ENCODE data around the gene DHRS7B.

The DHRS7B gene

DNA sequence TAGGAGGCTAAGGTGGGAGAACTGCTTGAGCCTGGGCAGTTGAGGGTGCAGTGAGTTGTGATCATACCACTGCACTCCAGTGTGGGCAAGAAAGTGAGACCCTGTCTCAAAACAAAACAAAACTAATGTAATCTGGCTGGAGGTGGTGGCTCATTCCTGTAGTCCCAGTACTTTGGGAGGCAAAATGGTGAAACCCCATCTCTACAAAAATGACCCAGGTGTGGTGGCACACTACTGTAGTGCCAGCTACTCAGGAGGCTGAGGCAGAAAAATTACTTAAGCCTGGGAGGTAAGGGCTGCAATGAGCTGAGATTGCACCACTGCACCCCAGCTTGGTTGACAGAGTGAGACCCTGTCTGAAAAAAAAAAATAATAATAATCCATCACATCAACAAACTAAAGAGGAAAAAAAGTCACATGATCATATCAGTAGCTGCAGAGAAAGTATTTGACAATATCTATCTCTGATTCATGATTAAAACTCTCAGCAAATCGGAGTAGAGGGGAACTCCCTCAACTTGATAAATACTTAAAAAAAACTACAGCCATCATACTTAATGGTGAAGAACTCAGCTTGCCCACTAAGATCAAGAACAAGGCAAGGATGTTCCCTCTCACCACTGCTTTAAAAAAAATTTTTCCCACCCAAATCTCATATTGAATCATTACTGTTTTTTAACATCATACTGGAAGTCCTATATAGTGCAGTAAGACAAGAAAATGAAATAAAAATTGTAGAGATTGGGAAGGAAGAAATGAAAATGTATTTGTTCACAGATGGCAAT lies 31.0 kb downstream of the DHRS7B start:
- peak; percentile 19 for ATAC-seq

DNA sequence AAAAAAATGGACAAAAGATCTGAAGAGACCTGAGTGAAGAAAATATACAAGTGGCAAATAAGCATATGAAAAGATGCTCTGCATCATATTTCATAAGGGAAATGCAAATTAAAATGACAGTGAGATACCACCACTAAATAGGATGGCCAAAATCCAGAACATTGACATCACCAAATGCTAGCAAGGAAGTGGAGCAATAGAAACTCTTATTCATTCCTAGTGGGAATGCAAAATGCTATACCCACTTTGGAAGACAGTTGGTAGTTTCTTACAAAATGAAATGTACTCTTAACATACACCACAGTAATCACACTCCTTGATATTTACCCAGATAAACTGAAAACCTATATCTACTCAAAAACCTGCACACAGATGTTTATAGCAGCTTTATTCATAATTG lies 33.6 kb downstream of the DHRS7B start:
- ATAC-seq (no peak), DNase-seq (no peak)

More for the DNA sequence above, 31.0 kb downstream of the DHRS7B start:
- no peak for DNase-seq

DNA sequence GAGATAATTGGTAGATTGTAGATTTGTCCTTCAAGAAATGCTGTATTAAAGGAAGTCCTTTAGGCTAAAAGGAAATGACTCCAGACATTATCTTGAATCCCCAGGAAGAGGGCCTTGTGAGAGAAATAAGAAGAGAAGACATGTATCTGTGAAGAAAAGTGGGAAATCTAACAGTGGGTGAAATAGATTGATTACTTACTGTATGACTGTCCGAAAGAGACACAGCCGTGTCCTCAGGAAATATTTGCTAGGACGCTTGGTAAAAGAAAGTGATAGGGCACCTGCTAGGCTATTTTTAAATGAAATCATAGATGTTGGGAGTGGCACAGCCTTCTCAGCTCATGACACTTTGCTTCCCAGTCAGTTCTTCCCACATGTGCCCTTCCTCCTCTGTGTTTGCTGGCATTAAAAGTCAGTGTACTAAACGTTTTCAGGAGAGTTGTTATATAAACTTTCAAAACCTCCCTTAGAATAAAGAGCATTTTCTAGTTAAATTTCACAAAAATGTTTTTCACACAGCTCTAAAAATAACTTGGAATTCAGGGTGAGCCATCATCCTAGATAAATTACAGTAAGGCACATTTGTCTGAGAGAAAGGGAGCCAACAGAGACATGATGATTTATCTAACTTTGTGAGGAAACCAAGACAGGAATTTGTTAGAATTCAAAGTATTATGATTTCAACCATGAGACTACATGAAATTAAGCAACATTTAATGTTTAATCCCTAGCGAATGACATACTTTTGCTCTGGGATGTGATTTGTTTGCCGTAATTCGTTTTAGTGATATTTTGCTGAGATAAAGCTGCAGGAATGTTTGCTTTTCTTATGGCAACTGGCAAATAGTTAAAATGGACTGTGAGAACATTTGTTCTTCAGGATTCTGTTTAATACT lies 35.0 kb downstream of the DHRS7B start:
- ATAC-seq (no peak), DNase-seq (no peak)

DNA sequence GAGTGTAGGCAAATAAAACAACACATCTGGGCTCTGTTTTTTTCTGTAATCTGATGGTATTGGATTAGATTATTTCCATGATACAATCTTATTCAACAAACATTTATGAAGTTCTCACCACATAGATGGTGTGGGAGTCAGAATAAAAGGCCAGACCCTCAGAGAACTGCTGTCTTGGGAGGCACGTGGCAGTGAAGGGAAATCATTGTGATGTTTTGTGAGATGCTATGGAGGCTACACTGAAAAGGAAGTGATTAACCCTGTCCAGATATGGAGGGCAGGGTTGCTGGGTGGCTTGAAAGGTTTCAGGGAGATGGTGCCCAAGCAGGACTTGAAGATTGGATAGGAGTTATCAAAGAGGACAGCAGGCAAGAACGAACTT lies 35.6 kb downstream of the DHRS7B start:
- no peak for ATAC-seq
- DNase-seq, result no peak

DNA sequence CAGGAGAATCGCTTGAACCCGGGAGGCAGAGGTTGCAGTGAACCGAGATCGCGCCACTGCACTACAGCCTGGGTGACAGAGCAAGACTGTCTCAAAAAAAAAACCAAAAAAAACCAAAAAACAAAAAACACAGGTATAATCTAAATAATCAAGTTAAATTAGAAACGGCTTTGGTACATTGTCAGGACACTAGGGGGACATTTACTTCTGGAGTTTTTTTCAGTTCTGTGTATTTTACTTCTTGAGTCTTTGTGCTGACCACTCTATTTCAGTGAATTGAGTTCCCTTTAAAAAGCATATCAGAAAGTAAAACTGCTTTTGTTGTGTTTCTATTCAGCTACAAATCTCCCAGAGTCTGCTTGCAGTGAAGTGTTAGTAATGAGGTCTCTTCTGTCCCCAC lies 36.3 kb downstream of the DHRS7B start:
- ATAC-seq, result no peak
- DNase-seq, result no peak

DNA sequence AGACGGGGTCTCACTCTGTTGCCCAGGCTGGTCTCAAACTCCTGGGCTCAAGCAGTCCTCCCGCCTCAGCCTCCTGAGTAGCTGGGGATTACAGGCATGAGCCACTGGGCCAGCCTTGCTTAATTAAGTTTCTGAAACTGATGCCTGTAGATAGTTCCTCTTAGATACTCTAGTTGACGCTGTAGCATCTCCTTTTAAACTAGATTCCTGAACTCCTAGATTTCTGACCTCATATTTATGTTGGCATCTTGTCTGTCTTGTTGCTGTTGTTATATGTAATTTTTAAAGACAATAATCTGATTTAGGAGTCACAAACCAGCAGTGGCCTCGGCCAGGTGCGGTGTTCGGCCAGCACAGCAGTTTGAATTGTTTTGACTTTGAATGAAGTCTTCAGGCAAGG lies 37.5 kb downstream of the DHRS7B start:
- ATAC-seq (no peak), DNase-seq (no peak)

DNA sequence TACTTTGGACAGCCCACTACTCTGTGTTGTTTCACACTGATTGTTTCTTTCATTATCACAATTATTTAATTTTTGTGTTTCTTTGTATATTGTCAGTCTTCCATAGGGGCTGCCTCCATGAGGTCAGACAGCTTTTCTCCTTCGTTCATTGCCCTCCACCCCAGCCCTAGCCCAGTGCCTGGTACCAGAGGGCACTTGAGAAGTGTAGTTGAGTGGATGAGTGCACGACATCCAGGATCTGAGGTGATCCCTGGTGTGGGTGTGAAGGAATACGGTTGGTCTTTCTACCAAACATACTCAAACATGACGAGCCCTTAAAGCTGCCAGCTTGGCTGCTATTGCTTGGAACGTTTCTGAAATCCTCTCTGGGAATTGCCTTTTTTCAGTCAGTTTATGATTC lies 37.9 kb downstream of the DHRS7B start:
- DNase-seq, result no peak
- no peak for ATAC-seq

DNA sequence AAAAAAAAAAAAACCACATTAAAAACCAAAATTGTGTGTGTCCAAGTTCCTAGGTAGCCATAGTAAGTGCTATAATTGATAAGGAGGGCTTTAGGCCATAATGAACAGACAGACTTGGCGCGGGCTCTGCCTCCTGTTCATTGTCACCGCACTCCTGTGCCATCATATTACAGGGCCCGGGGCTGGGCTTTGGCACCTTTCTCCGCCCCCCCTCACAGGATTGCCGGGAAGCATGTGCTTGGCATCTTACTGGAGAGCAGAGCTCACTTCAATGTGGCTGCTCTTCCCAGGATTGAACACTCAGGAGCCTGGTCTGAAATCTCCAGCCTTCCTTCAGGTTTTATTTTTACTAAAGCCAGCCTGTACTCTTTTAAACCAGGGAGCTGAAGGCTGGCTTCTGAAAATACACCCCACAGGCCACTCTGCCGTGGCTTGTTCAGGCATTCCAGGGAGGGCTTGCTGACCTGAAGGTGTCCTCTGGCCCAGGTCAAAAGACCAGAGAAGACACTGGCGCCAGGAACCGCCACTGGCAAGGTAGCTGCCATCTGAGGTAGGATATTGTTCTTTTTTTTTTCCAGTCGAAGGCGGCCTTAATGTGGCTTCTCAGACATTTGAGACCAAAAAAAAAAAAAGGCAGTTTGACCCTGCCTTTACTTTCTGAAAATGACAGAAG lies 39.3 kb downstream of the DHRS7B start:
- DNase-seq, result no peak

DNA sequence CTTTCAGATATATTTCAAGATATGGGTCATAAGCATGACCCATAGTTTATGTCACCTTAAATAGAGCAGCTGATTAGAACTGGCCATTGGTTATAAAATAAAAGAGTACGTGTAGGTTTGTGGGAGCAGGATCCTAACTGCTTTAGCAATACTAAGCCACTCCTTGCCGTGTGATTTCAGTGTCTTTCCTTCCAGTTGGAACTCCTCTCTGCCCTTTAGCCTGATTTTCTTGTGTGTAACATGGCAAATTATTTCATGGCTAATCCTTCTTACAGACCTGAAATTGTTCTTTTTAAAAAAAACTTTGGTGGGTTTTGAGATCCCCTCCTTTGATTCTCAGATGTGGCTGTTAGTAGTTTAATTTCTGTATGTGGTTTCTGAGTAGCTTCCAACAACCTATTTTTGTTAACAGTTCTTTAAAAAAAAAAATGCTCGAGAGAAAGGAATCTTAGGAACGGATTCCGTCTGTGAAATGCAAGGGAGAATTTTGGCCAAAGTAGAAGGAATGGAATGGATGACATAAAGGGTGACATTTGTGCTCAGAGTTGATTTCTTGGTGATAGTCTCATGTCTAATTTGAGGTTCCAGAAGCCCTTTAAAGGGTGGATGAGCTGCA lies 39.9 kb downstream of the DHRS7B start:
- ATAC-seq (no peak), DNase-seq (no peak)

More for the DNA sequence above, 39.3 kb downstream of the DHRS7B start:
- ATAC-seq, result no peak

DNA sequence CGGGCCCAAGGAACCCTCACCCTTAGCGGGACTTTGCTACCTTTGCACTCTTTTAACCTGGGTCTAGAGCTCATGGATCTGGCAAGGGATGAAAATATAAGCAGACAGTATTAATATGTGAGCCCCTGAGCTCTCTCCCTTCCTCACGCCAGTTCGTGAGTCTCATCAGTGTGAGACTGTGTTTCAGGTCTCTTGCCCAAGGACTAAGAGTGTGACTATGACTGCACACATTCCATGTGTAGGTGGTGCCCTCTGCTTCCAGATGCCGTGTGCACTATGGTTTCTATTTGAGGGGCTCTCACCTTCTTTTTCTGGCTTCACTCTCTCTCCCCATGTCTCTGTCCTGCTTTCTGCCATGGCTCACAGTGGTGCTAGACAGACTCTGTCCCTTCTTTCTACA lies 40.5 kb downstream of the DHRS7B start:
- no peak for DNase-seq
- peak; percentile 75 for ATAC-seq

DNA sequence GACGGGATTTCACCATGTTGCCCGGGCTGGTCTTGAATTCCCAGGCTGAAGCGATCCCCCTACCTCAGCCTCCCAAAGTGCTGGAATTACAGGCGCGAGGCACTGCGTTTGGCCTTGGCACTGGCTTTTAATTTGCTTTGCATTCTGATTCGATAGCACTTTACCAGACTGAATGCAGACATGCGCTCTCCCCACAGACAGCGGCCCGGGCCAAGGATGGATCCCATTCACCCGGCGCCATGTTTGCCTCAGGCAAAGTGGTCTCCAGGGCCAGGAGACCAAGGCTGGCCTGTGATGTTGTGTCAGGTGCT lies 41.7 kb downstream of the DHRS7B start:
- no peak for ATAC-seq

DNA sequence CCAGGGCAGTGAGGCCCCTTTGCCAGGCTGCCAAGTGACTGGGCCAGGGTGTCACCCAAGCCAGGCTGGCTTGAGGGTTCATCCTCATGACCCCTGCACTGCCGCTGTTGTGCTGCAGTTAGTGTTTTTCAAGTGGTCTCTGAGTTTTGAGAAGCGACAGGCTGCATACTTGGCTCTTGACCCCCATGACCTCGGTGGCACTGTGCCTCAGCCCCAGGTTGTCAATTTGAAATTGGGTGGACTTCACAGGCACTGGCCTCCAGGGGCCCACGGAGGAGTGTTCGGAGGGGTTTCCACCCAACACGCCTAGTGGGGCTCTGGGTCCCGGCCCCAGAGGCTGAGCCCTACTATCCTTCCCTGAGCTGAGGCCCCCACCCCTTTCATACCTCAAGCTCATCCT lies 42.7 kb downstream of the DHRS7B start:
- DNase-seq (no peak), ATAC-seq (no peak)

More for the DNA sequence above, 41.7 kb downstream of the DHRS7B start:
- DNase-seq, result no peak

DNA sequence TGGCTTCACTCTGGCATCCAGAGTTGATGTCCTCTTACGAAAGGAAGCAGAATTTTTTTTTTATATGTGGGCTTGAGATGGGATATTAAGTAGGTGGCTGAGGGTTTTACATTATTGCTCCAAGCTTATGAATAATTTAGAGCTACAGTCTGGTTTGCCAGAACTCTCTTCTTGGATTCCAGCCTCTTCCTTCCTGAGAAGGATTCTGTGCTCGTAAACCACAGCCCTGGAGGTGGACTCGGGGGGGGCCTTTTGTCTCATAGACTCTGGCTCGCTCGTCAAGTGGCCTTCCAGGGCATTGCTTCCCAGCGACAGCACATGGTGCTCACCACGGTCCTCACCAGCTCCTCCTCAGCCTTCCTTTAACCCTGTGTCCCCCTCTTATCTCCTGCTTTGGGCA lies 44.0 kb downstream of the DHRS7B start:
- DNase-seq (no peak), ATAC-seq (no peak)

DNA sequence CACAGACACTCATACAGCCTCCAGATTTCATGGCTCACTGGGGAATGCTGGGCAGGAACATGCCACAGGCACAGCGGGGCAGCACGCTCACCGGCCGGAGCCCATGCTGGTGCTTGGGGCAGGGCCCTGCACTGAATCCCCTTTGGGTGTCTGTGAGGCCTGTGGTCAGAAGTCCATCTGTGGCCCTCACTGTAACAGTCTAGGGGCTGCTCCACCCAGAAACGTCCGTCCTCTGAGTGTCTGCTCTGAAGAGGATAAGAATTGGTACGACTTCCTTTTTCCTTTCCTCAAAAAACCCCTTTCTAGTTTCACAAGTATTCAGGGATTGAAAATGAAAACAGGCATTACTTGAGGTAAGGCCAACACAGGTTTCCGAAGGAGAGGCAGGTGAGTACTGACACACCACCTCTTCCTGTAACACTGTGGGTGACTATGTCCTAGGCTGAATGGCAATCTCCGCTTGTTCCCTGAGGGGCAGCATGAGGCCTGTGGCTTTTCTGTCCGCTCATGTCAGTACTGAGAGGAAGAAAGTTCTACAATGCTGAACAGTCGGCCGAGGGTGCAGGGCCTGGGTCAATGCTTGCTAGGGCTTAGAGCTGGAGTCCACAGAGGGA lies 44.7 kb downstream of the DHRS7B start:
- peak; percentile 11 for ATAC-seq
- no peak for DNase-seq

DNA sequence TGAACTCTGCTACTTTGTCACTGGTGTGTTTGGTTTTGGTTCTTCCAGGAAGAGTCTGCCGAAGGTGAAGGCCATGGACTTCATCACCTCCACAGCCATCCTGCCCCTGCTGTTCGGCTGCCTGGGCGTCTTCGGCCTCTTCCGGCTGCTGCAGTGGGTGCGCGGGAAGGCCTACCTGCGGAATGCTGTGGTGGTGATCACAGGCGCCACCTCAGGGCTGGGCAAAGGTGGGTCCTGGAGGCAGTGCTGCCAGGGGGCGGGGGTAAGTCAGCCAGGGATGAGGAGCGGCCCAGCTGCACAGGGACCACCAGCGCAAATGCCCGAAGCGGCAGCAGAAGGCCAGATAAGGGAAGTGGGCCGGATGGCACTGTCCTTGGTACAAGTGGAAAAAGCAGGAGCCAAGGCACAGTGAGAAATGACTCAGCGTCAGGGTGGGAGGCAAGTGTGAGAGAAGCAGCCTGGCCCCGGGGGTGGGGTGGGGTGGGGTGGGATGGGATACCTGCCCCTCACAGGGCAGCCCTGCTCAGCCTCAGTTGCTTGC lies 45.3 kb downstream of the DHRS7B start:
- DNase-seq (no peak), ATAC-seq (no peak)

DNA sequence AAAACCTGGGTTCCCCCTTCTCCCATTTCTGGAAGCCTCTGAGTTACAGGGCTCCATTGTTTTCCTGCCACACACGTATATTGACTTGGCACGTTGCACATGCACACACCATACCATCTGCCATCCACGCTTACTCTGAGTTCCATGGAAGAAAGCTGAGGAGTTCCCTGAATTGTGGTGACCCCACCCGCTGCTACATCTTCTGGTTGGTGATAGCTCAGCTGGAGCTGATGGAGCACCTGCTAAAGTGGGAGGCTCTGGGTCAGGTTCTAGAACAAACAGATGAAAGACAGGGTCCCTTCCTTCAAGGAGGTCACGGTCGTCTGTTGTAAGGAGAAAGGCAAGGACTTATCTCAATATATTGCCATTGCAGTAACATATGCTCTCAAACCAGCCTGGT lies 46.1 kb downstream of the DHRS7B start:
- DNase-seq (no peak), ATAC-seq (no peak)

DNA sequence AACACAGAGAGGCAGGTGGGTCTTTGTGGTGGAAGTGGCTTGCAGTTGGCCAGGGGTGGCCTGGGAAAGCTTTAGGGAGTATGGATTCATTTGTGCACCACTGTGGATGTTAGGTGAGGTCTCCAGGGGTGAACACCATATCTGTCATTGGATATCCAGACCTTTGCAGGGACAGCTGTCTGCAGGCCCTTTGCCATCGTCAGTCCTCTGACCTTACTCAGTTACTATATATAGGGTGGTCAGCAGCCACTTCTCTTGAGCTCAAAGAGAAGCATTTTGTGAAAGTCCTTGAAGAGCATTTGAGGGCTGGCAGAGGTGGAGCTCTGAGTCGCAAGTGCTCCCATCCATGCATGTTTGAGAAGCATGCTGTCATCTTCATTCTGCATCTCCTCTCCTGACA lies 46.8 kb downstream of the DHRS7B start:
- ATAC-seq (no peak), DNase-seq (no peak)

DNA sequence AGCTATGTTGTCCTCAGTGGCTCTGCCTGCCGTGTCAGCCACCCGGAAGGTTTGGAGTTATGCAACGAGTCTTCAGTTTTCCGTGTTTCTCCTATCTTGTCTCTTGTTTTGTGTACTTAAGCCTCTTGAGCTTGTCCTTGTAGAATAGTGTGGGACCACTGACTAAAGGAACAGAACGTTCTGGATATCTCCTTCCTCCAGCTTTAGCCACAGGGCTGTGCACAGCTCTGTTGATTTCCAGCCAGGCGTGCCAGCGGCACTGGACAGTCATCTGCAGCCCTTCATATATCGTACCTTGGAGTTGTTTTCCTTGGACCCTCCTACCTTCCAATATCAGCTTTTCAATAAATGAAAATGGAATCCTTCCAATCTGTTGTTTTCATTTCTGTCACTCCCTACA lies 47.4 kb downstream of the DHRS7B start:
- ATAC-seq (no peak), DNase-seq (no peak)

DNA sequence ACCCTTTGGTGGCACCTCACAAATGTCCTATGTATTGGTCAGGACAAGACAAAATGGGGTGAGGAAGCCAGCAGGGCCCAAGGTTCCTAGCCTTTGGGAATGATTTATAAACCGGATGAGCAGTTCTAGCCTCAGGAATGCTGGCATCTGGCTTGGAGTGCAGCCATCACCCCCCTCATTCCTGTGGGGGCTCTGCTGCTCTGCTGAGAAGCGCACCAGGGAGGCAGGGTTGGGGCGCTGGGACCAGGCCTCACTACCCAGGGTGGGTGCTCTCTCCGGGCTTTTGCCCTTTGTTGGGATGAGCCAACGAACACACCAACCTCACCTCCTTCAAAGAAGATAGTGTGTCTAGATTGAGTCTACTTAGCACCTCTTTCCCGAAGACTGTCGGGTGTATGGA lies 47.9 kb downstream of the DHRS7B start:
- ATAC-seq, result no peak
- no peak for DNase-seq

DNA sequence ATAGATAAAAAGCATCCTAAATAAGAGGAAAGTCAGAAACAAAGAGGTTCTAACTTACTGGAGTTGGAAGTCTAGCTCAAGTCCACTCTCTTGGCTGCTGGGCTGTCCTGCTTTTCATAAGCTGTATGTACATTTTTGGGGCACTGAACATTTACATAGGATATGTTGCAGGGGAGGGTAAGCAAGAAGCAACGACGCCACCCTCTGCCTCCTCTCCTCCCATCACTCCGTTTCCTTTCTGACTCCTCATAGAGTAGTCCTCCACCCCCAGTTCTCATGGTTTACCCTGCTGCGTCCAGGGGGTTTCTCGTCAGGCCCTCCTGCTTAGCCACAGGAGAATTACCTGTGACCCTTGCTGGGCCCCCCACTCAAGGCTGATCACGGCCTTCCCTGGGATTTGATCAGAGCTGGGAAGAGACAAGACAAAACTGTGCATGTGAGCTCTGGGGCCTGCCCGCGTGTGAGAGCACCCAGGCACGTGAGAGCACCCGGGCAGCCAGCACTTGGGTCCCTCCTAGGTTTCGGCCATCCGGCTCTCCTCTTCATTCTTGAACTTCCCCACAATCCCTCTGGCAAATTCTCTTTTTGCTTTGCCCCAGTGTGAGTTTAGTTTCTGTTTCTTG lies 50.1 kb downstream of the DHRS7B start:
- DNase-seq (no peak), ATAC-seq (no peak)

DNA sequence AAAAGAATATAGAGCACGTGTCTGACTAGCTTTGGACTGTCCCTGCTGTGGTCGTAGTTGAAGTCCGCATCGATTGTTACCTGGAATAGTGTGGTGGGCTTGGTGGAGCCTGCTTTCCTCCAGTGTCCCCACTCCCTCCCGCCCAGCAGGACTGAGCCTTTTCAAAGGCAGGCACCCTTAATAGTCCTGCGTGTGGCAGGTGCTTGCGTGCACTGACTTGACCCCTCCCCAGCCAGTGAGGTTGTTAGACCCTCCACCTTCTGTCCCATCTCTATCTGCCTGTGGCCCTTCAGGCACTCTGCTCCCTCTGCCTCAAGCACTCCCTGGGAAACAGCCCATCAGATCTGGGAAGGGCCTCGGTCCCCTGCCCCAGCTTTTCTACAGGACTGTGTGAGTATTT lies 50.6 kb downstream of the DHRS7B start:
- no peak for ATAC-seq
- DNase-seq, result no peak
